K562 (cell line): Measurements from ENCODE around the gene ZC3H10. TPM values are rescaled to one million over a fixed set of nuclear protein-coding genes. Genes with fewer than 3 reads are reported as not detected.

Experiments used
- ATF1 ChIP-seq, 2 experiments: fragments of 450-650 bp in 1 of 2; IDR thresholded peaks; 2 replicates each; pipeline ENCODE4 v1.6.1; 2016; ENCODE audit warnings: missing compliant biosample characterization in 1 of 2, missing genetic modification characterization in 1 of 2
- CBX5 ChIP-seq: IDR thresholded peaks from 2 replicates; pipeline ENCODE4 v1.6.1; 2014; ENCODE audit warnings: low read depth, borderline replicate concordance
- E4F1 ChIP-seq: fragments of 250-450 bp; sonication (Bioruptor Pico); IDR thresholded peaks from 2 replicates; pipeline ENCODE4 v1.5.0; 2021; ENCODE audit warnings: mild to moderate bottlenecking, borderline replicate concordance
- EGR1 ChIP-seq: fragments of 450-650 bp; conservative IDR thresholded peaks from 2 replicates; pipeline ENCODE4 v1.6.1; 2017; ENCODE audit warnings: mild to moderate bottlenecking
- HNRNPK ChIP-seq: fragments of 200-400 bp; formaldehyde crosslinking; IDR thresholded peaks from one replicate; pipeline ENCODE4 v1.6.1; 2018; ENCODE audit warnings: mild to moderate bottlenecking, low read depth, low read length; ENCODE audit not compliant: poor library complexity, severe bottlenecking
- ILK ChIP-seq: fragments of 450-650 bp; IDR thresholded peaks from 2 replicates; pipeline ENCODE4 v1.6.1; 2016; ENCODE audit warnings: missing genetic modification characterization, low read depth, mild to moderate bottlenecking, missing compliant biosample characterization, moderate library complexity, borderline replicate concordance
- IRF2 ChIP-seq: sonication (generic); formaldehyde crosslinking; IDR thresholded peaks from 2 replicates; pipeline ENCODE4 v1.8.1; 2022; ENCODE audit warnings: mild to moderate bottlenecking, missing genetic modification reagents
- MAFG ChIP-seq: fragments of 450-650 bp; conservative IDR thresholded peaks from 2 replicates; pipeline ENCODE4 v1.6.1; 2016; ENCODE audit warnings: missing genetic modification characterization, missing compliant biosample characterization
- MTA1 ChIP-seq: fragments of 450-650 bp; IDR thresholded peaks from 2 replicates; pipeline ENCODE4 v1.6.1; 2017; ENCODE audit warnings: borderline replicate concordance
- NEUROD1 ChIP-seq: fragments of 150-350 bp; IDR thresholded peaks from 2 replicates; pipeline ENCODE4 v1.6.1; 2014; ENCODE audit warnings: borderline replicate concordance, low read length, low read depth; ENCODE audit not compliant: partially characterized antibody
- NR3C1 ChIP-seq: sonication (generic); formaldehyde crosslinking; IDR thresholded peaks from 2 replicates; pipeline ENCODE4 v1.8.1; 2022; ENCODE audit warnings: missing genetic modification reagents
- PRMT5 ChIP-seq: sonication (generic); formaldehyde crosslinking; IDR thresholded peaks from 2 replicates; pipeline ENCODE4 v1.5.0; 2020; ENCODE audit warnings: missing genetic modification reagents
- PTTG1 ChIP-seq: fragments of 450-650 bp; IDR thresholded peaks from 2 replicates; pipeline ENCODE4 v1.6.1; 2016; ENCODE audit warnings: low read depth, mild to moderate bottlenecking, missing genetic modification characterization, missing compliant biosample characterization
- RBM25 ChIP-seq: fragments of 200-400 bp; formaldehyde crosslinking; IDR thresholded peaks from 2 replicates; pipeline ENCODE4 v1.6.1; 2018; ENCODE audit warnings: low read length, low read depth, moderate library complexity; ENCODE audit not compliant: severe bottlenecking
- VEZF1 ChIP-seq: fragments of 200-800 bp; sonication (Bioruptor generic); IDR thresholded peaks from 2 replicates; pipeline ENCODE4 v1.6.1; 2017; ENCODE audit warnings: missing genetic modification characterization, missing compliant biosample characterization
- ZBTB26 ChIP-seq: fragments of 450-650 bp; formaldehyde crosslinking; IDR thresholded peaks from 2 replicates; pipeline ENCODE4 v1.4.0; 2022; ENCODE audit warnings: missing genetic modification characterization
- ZFX ChIP-seq: sonication (generic); formaldehyde crosslinking; IDR thresholded peaks from 2 replicates; pipeline ENCODE4 v1.8.0; 2022; ENCODE audit warnings: mild to moderate bottlenecking, missing genetic modification reagents, moderate library complexity
- ZNF695 ChIP-seq: fragments of 450-650 bp; formaldehyde crosslinking; IDR thresholded peaks from 2 replicates; pipeline ENCODE4 v1.4.0; 2020; ENCODE audit warnings: mild to moderate bottlenecking, moderate library complexity
- ZNF778 ChIP-seq: fragments of 450-650 bp; formaldehyde crosslinking; IDR thresholded peaks from 2 replicates; pipeline ENCODE4 v1.4.0; 2020; ENCODE audit warnings: mild to moderate bottlenecking, moderate library complexity
- polyA plus RNA-seq, 8 experiments: library from polyadenylated mRNA; depleted of rRNA in 4 of 8; stranded (reverse) in 5 of 8; unstranded in 3 of 8; fragments of >200 nt; fragmentation: Nextera tagmentation in 2 of 8; fragmentation: Illumina TruSeq in 1 of 8; extraction: Ambion mirVana in 2 of 8; extraction: Trizol in 1 of 8; gene quantifications; 2 replicates each; pipeline versions ENCODE4 v1.2.1 to v1.2.3, GENCODE V29; 2011 to 2014; ENCODE audit warnings: inconsistent platforms in 1 of 8, missing spikeins in 1 of 8
- total RNA-seq, 7 experiments: library from RNA; depleted of rRNA in 6 of 7; stranded (reverse); fragments of >200 nt in 6 of 7; fragmentation: Illumina TruSeq in 2 of 7; extraction: Trizol in 2 of 7; gene quantifications; 2 replicates each; pipeline versions ENCODE4 v1.2.1 to v1.2.3, GENCODE V29; 2011 to 2021; ENCODE audit warnings: low replicate concordance in 1 of 7
- TF ChIP-seq, protein P1 (sequence below): fragments of 450-650 bp; IDR thresholded peaks from 2 replicates; pipeline ENCODE4 v1.6.1; 2016; ENCODE audit warnings: low read depth, mild to moderate bottlenecking, moderate library complexity
- TF ChIP-seq, protein P2 (sequence below): sonication (generic); formaldehyde crosslinking; IDR thresholded peaks from 2 replicates; pipeline ENCODE4 v1.8.0; 2023; ENCODE audit warnings: mild to moderate bottlenecking, missing genetic modification reagents

The ZC3H10 gene
- total and polyA plus RNA-seq, 9 of the 15 experiments (the other 6 are each of a cell fraction or from before 2014, with no cell fraction given), result 0.31 to 4.1 (median 1.6) TPM

- TF ChIP-seq E4F1 (CRISPR knock-in tag), result no peak
- TF ChIP-seq, protein P1, sequence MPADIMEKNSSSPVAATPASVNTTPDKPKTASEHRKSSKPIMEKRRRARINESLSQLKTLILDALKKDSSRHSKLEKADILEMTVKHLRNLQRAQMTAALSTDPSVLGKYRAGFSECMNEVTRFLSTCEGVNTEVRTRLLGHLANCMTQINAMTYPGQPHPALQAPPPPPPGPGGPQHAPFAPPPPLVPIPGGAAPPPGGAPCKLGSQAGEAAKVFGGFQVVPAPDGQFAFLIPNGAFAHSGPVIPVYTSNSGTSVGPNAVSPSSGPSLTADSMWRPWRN, result no peak
- TF ChIP-seq IRF2 (CRISPR knock-in tag), result no peak
- peak; percentile 95 for TF ChIP-seq EGR1
- TF ChIP-seq ZNF778 (CRISPR knock-in tag), result no peak
- TF ChIP-seq ILK, result no peak
- TF ChIP-seq ZNF695 (CRISPR knock-in tag), result no peak
- no peak for TF ChIP-seq NR3C1 (CRISPR knock-in tag)
- peak; percentile 85 for TF ChIP-seq VEZF1 (CRISPR knock-in tag)
- TF ChIP-seq PTTG1 (tag), result no peak
- no peak for TF ChIP-seq PRMT5 (CRISPR knock-in tag)
- peak; percentile 65 for TF ChIP-seq NEUROD1
- no peak for TF ChIP-seq ZBTB26
- TF ChIP-seq ZFX (CRISPR knock-in tag), result no peak
- TF ChIP-seq, protein P2, sequence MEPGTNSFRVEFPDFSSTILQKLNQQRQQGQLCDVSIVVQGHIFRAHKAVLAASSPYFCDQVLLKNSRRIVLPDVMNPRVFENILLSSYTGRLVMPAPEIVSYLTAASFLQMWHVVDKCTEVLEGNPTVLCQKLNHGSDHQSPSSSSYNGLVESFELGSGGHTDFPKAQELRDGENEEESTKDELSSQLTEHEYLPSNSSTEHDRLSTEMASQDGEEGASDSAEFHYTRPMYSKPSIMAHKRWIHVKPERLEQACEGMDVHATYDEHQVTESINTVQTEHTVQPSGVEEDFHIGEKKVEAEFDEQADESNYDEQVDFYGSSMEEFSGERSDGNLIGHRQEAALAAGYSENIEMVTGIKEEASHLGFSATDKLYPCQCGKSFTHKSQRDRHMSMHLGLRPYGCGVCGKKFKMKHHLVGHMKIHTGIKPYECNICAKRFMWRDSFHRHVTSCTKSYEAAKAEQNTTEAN, result 0 out of 2 replicates have a peak, but pooled peaks have one; percentile 57
- TF ChIP-seq MAFG, result no peak
- TF ChIP-seq CBX5, result no peak
- no peak for TF ChIP-seq HNRNPK
- no peak for TF ChIP-seq MTA1
- no peak for TF ChIP-seq RBM25
- TF ChIP-seq ATF1 (CRISPR knock-in tag; IDR thresholded peaks at IDR 0.05), result no peak
- TF ChIP-seq ATF1 (tag; IDR thresholded peaks at IDR 0.05), result no peak; the same call in 1 of the 2 replicates
Observed at GRCh38 chr12:56129206-56129941, 11.3 kb downstream of the ZC3H10 start (continued).
